GM19328 (cell line): ENCODE data around the gene FLT1.

Experiments used
- ATAC-seq: cut with Tn5 transposase; IDR thresholded peaks from one replicate; pipeline ENCODE4 v1.9.1; 2021; ENCODE audit warnings: mild to moderate bottlenecking, moderate library complexity; ENCODE audit not compliant: unreplicated experiment

Gene FLT1

DNA sequence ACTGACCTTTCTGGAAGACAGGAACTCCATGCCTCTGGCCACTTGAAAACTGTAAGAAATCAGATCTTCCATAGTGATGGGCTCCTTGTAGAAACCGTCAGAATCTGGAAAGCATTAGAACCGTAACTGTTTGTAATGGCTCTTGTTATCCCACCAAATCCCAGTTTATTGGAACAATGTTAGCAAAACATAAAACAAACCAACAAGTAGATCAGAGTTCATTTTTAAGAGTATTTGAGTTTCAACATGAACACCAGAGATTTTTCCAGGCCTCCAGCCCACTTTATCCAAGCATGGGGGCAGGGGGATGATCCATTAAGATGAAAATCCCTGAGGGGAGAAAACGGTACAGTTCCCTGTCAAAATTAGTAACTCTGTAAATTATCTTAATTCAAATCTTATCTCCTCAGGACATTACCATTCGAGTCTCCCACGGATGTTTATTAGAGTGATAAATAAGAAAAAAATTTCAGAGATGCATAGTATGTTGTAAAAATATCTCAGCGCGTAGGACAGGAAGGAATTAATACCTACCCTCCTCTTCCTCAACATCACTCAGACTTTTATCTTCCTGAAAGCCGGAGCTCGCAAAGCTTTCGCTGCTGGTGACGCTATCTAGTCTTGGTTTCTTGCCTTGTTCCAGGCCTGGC, 172.5 kb downstream of the FLT1 start:
- no peak for ATAC-seq

DNA sequence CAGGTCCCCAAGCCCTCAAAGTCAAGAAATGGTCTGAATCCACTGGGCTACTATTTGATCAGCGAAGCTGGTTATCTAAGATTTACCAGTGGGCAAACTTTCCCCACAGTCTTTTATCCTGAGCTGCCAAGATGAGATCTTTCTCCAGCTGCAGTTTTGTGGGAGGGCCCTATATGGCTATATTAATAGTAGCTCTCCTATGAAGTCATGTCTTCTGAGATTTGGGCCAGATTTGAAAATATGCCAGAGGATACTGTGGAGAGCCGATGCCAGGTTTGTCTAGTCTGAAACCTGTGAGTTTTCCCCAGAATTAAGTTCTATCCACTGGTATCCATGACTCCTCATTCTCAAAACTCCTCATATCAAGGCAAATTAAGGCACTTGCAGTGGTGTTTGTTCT, 173.2 kb downstream of the FLT1 start:
- no peak for ATAC-seq

DNA sequence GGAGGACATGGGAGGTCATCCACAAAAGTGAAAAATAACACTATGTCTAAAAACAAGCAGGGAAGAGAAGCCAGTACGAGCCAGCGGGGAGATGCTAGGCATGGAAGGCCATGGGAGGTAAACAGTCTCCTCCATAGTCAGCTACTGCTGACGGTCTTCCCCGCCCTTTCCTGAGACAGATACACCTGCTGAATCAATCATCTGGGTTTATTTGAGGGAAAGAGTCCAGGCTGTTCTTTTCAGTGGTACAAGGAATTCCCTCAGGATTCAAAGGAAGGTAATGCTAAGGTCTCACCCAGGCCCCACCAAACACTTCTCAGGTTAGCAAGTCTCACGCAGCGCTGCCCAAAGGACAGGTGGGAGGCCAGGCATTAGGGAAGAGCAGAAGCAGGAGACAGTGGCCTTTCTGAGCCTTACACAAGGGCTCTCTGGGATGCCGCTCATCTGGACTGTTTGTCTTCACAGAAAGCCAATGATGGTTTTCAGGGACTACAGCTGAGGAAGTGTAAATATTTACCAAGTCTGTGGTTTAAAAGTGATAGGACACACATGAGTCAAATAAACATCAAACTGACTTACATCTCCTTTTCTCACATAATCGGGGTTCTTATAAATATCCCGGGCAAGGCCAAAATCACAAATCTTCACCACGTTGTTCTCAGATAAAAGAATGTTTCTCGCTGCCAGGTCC, 173.9 kb downstream of the FLT1 start:
- no peak for ATAC-seq

DNA sequence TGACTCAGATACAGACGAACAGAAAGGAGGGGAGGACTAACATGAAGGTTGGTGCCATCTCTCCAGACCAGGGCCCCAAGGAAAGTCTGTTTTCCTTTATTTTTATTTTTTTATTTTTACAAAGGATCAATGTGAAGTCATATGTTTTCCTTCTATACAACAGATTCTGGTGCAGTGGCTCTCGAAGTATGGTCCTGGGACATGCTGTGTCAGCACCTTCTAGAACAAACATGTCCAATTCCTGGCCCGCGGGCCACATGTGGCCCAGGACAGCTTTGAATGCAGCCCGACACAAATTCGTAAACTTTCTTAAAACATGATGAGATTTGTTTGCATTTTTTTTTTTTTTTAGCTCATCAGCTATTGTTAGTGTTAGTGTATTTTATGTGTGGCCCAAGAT, 174.7 kb downstream of the FLT1 start:
- ATAC-seq = no peak

DNA sequence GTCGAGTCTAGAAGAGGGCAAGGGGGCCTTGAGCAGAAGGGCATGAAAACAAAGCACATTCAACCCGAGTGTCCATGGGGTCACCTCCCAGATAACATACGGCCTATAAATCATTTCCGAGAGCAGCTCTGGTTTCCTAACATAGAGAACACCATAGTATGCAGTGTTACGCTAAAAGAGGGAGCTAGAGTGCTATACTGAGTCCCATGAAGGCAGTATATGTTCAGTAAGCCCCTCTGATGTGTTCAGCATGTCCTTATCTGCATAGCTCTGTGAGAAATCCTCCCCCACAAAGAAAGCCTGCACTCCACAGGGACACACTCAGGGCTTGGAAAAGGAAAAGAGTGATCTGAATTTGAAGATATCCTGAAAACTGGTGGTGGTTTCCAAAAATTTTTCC, 175.4 kb downstream of the FLT1 start:
- ATAC-seq = no peak

DNA sequence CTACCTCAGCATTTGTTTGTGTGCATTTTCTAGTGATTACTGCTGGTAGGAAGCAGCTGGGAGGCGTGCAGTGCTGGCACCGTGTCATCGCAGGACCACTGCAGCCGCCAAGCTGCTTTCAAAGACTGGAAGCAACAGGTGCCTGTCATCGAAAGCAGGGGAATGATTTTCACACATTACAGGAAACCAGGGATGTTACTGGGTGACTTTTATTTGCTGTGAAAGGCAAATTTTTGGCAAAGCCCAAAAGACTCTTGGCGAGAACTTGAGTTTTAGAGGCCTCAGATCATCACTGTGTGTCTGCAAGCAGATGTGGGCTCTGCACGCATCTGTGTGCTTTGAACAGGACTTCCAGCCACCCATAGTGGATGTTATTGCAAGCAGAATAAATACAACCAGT, 176.4 kb downstream of the FLT1 start:
- no peak for ATAC-seq

DNA sequence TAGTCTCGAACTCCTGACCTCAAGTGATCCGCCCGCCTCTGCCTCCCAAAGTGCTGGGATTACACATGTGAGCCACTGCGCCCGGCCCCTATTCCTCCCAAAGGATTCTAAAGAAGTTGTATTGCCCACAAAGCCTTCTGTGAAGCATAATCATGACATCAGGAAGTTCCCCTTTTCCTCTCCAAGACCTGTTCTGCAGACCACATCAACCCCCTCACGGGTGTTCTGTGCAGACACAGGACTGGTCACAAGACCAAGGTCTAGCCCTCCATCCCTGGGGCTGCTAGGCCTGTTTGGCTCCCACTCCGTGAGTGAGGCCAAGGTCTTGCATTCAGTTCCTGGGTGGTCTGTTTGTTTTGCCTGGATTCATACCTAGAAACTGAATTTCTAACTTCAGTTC, 178.1 kb downstream of the FLT1 start:
- no peak for ATAC-seq

DNA sequence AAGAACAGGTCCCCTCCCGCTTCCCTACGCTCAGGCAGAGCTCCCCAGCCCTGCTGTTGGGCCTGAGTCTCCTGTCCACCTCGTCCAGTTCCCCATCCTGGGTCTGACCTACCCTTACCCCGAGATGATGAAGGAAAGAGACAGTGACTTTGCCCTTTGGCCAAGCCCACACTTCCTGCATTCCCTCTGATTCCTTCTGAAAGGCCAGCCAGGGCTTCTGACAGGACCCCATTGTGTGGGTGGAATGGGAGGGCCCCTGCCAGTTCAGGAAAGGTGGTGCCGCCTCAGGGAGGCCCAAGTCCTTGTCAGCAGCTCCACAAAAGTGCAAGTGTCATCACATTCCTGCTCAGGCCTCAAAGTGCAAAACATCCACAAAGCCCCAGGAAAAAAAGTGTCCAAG, 178.8 kb downstream of the FLT1 start:
- ATAC-seq = no peak

DNA sequence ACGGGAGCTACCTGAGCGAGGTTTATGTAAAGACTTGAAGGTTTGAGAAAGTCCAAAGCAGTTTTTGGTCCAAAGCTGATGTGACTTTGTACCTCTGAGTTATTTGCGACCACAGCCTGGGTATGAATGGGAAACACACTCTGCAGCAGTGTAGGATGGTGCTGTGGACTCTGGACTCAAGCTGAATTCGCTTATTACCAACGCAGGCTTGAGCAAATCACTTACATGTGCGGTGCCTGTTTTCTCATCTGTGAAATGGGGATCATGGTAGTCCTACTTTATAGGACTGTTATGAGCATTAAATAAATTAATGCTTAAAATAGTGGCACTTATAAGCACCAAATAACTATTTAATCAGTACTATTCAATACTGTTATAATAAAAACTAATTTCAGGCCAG, 180.0 kb downstream of the FLT1 start:
- ATAC-seq = no peak

DNA sequence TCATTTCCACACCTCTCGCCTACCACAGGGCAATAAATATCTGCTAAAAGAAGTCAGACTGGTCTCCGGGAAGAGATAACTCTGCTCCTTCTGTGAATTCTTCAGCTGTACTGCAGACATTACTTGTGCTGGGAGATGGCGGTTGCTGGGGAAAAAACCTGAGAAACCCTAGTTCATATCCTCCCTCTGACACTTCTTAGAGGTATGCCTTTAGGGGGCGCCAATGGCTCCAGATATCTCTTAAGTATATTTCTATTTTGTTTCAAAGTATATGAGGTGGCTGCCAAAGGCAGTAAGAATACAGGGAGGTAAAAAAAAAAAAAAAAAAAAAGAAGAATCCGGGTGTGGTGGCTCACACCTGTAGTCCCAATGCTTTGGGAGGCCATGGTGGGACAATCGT, 181.3 kb downstream of the FLT1 start:
- ATAC-seq = no peak

DNA sequence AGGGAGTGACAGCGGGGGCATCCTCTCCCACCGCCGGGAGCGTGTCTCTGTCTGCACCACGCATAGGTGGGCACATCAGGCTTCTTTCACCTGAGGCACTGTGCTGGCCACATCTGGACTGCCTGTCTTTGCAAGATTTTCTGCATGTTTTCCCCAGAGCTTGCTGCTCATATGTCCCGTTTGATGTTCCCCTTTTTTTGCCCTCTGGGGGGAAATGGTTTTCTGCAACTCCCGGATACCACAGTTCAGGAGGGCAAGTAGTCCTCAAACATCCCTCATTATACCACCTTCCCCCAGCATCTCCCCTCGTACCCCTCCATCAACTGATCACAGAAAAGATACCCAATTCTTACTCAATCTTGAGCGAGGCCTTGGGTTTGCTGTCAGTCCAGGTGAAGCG, 188.6 kb downstream of the FLT1 start:
- ATAC-seq = no peak

DNA sequence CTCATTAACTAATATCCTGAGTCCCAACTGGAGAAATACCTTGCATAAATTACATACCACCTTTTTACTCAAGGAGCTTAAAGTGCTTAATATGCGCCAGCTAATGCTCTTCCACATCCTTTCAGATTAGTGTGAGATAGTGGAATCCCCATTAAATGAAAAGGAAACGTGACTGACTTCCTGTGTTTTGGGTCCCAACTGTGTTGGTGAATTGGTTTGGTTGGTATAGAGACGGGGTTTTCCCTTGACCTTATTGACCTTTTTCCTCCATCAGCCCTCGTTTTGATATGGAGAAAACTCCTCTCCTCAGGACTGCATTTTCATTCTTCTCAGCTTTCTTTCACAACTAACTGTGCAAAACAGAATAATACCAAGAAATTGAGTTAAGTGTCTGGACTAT, 193.1 kb downstream of the FLT1 start:
- ATAC-seq = no peak

DNA sequence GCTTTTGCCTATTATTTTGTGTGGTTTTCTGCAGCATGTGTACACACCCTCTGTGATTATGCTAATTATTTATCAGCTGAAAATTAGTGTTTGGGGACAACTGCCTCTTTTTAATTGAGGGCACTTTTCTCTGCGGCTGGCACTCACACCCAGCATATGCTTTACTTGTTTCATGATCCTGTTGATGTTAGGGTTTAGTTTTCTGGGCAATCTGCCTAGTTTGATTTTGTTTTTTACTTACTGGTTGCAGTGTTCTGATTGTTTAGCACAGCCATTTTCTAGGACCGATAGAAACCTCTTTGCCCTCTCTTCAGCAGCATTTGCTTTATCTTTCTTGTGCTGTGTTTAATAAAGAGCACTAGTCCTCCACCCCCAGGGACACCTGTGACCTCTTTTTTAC, 195.0 kb downstream of the FLT1 start:
- no peak for ATAC-seq

DNA sequence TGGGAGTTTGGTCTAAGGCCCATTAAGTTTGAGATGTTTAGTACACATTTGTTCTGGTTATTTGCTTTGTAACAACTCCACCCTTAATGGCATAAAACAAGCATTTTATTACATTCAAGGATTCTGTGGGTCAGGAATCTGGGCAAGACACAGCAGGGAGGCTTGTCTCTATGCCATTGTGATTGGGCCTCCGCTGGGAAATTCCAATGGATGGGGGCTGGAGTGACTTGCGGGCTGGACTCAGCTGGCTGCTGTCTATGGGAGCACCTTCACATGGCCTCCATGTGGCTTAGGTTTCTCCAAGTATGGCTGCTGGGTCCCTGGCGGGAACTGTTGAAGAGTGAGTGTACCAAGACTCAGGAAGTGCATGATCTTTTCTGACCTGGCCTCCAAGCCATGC, 197.6 kb downstream of the FLT1 start:
- no peak for ATAC-seq

DNA sequence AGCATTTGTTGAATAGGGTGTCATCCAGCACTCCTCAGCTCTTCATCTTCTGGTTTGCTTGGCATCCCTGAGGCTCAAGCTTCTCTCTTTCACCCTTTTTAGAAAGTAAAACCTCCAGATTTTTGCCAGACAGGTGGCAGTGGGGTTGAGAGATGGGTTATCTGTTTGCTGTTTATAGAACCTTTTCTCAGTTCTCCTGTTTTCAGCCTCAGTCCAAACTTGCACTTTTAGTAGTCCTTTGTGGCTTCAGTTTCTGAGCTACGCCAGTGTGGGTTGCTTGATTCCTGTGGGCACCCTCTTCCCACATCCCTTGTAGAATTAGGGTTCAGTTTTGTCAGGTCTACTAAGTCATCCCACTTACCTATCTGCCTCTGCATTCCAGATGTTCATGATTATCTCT, 208.7 kb downstream of the FLT1 start:
- ATAC-seq = no peak

DNA sequence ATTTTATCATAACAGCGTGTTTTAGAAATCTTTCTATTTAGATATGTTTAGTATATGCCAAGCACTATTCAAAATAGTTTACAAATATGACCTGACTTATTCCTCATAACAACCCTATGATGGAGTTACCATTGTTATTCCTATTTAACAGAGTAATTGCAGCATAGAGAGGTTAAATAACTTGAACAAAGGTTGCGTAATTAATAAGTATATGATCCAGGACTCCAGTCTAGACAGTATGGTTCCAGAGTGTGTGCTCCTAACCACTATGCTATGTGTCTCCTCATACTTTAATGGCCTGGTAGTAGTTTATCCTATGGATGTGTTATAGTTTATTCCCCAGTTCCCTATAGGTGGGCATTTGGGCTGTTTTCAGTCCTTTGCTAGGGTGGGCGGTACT, 211.3 kb downstream of the FLT1 start:
- ATAC-seq = no peak

DNA sequence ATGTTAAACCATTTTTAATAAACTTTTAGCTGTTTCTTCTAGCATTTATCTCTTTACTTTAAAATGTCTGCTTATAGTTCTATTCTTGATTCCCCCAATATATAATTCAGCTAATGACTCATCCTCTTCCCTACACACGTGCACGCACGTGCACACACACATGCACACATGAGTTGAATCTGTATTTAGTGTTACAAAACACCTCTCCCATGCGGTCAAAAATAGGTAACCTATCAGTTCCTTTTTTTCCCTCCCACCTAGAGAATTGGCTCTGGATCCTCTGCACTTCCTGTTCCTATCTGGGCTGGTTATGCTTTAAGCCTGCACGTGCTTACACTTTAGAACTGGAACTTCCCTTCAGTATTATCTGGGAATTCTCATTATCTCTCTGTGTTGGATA, 212.5 kb downstream of the FLT1 start:
- no peak for ATAC-seq

DNA sequence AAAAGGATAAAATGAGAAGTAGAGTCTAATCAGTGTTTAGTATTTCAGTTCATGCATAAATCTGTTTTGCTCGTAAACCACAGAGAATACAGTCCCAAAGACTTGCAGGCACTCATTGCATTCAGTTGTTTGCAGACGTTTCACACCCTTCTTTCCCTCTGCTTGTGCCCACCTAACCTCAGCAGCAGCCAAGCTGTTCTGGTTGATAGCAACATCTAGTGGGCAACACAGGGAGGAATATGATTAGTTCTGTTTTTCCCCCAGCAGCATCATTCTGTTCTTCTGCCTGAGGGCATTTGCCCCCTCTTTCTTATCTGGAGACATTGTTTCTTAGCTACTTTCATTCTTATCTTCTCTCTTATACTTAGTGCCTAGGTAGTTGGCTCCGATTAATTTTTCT, 221.0 kb downstream of the FLT1 start:
- no peak for ATAC-seq

DNA sequence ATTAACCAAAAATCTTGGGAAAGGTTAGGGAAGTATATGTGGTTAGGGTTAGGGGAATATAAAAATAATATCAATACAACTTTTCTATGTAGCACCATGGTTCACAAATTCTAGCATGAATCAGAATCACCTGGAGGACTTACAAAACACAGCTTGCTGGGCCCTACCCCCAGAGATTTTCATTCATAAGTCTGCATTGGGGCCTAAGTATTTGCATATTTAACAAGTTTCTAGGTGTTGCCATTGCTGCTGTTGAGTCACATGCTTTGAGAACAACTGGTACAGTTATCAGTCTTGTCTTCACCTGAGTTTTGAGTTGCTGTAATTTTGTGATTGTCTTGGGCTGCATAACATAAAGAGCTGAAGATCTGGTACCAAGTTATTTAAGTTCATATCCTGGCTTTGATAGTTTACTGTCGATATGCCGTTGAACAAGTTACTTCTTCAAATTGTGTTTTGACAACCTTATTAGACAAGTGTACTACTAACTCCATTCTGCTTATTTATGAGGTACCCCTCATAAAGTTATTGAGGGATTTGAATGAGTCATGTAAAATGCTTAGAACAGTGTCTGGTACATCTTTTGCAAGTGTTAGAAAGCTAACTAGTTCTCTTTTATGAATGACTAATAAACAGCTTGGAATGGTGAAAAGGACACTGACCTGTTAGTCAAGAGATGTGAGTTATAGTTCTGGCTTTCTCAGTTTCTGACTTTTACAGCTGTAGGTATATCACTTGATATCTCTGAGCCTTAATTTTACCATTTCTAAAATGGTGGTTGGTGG, 223.7 kb downstream of the FLT1 start:
- ATAC-seq = no peak

DNA sequence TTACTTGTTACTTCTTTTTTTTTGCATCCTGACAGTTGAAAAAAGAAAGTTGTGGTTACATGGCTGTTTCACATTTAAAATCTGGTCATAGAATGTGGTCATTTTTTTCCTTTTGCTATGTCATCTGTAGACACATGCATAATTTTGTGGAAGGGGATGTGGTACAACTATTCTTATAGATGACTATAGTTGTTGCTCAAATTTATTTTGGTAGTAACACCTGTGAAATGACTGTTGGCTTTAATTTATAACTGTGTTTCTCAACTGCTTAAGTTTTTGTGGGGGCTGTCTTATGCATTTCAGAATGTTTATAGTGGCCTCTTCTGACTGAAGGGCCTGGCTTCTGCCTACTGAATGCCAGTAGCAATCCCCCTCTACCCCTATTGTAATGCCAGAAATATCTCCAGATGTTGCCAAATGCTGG, 226.1 kb downstream of the FLT1 start:
- ATAC-seq = peak; percentile 98

DNA sequence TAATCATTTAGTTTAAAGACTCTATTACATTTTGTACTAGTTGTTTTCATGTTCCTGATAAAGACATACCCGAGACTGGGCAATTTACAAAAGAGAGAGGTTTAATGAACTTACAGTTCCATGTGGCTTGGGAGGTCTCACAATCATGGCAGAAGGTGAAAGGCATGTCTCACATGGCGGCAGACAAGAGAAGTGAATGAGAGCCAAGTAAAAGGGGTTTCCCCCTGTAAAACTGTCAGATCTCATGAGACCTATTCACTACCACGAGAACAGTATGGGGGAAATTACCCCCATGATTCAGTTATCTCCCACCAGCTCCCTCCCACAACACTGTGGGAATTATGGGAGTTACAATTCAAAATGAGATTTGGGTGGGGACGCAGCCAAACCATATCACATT, 227.4 kb downstream of the FLT1 start:
- ATAC-seq = no peak

DNA sequence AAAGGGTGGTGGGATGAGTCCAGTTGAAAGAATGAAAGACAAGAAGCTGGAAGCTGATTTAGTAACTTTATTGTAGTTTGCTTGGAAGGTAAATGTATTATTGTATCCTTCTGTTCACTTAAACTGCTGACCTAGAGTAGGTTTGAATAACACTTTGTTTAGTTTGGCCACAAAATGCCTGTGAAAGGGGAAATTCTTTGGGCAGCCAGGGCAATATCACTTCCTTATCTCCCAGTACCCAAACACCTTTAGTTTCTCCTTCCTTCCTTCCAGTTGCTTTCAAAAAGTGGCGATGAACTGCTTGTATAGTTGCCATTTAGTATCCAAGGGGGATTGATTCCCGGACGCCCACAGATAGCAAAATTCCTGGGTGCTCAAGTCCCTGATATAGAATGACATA, 236.5 kb downstream of the FLT1 start:
- no peak for ATAC-seq
